Measurements from ENCODE around the gene RBM47. TPM values are rescaled to one million over a fixed set of nuclear protein-coding genes. Genes with fewer than 3 reads are reported as not detected.

Gene RBM47
- total RNA-seq, 1 donor, result 0.72 TPM

- TF ChIP-seq, protein P1, sequence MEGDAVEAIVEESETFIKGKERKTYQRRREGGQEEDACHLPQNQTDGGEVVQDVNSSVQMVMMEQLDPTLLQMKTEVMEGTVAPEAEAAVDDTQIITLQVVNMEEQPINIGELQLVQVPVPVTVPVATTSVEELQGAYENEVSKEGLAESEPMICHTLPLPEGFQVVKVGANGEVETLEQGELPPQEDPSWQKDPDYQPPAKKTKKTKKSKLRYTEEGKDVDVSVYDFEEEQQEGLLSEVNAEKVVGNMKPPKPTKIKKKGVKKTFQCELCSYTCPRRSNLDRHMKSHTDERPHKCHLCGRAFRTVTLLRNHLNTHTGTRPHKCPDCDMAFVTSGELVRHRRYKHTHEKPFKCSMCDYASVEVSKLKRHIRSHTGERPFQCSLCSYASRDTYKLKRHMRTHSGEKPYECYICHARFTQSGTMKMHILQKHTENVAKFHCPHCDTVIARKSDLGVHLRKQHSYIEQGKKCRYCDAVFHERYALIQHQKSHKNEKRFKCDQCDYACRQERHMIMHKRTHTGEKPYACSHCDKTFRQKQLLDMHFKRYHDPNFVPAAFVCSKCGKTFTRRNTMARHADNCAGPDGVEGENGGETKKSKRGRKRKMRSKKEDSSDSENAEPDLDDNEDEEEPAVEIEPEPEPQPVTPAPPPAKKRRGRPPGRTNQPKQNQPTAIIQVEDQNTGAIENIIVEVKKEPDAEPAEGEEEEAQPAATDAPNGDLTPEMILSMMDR (IDR thresholded peaks at IDR 0.05; ENCODE audit: insufficient read depth, low read length), result no peak
- no peak overlapping the region for H3K4me3 ChIP-seq (ENCODE audit: low read depth, low read length)
- DNase-seq (ENCODE audit: low read depth), result peak; percentile 85
These were observed 51.9 kb downstream of the RBM47 start for GRCh38 chr4:40577588-40578253.

DNA sequence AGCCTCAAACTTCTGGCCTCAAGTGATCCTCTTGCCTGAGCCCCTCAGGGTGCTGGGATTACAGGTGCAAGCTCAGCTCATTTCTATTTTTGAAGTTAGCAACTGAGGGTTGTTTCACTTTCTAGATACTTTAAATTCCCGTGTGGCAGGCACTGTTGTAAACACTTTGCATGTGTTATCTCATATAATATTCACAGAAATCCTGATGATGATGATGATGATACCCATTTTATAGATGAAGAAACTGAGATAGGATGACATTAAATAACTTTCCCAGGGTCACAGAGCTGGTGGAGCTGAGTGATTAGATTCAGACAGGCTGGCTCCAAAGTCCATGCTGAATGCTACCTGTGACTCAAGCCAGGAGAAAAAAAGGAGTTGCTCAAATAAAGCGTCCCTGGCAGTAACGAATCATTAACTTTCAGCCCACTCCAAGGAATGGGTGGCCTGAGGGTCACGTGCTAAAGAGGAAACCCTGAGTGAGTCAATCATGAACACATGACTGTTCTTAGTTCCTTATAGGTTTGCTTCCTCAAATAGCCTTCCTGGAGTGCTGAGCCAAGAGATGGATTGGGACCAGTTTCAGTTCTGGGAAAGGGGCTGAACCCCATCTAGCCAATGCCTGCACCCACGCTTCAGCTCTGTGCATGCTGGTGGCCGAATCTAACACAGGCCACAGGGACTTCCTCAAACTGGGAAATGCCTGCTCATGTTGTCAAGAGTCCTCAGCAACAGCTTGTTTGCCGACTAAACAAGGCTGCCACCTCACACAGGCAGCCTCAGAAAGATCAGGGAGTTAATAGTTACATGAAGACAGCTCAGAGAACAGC lies 52.8 kb downstream of the RBM47 start:
- peak; percentile 95 for DNase-seq (ENCODE audit: low read depth)
- H3K4me3 ChIP-seq (ENCODE audit: low read depth, low read length), result peak overlapping the region; percentile 42
- TF ChIP-seq, protein P1 (IDR thresholded peaks at IDR 0.05; ENCODE audit: insufficient read depth, low read length), result no peak

DNA sequence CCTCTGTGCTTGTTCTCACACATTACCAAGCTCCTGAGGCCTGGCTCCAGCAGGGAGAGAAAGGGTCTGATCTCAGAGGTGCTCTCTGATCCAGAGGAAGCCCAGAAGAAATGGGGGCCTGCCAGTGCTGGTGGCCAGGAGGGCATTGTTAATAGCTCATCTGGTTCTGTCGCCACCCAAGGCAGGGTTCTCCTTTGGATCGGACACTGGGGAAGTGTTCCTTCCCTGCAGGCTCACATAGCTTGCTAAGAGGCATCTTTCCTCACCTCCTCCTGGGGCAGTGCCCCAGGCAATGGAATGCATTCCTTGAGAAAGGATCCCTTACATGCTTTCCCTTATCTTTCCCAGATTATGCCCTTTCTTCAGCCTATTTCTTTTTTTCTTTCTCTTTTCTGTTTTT lies 53.8 kb downstream of the RBM47 start:
- peak; percentile 14 for DNase-seq (ENCODE audit: low read depth)
- no peak overlapping the region for H3K4me3 ChIP-seq (ENCODE audit: low read depth, low read length)
- TF ChIP-seq, protein P1 (IDR thresholded peaks at IDR 0.05; ENCODE audit: insufficient read depth, low read length), result no peak

DNA sequence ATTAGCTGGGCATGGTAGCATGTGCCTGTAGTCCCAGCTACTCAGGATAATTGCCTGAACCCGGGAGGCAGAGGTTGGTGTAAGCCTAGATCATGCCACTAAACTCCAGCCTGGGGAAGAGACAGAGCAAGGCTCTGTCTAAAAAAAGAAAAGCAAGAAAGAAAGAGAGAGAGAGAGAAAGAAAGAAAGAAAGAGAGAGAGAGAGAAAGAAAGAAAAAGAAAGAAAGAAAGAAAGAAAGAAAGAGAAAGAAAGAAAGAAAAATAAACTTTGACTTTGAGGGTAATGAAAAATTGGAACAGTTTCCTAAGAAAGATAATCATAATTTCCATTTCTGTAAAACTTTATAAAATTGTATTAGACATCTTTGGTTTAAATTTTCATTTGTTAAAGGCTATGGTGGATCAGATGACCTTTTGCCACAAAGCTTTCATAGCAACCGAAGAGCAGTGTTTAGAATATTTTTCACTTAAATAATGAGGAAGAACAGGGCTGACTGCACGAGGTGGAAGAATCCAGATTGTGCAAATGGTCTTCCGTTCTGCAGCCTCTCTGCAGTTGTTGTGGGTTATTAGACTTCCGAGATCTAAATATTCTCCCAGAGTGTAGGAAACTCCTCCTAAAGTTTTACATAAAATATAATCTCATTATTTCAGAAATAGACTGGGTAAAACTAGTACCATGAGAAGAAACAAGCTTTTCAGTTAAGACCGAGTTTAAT lies 55.9 kb downstream of the RBM47 start:
- TF ChIP-seq, protein P1 (IDR thresholded peaks at IDR 0.05; ENCODE audit: insufficient read depth, low read length), result no peak
- no peak overlapping the region for H3K4me3 ChIP-seq (ENCODE audit: low read depth, low read length)
- peak; percentile 35 for DNase-seq (ENCODE audit: low read depth)

- no peak overlapping the region for H3K4me3 ChIP-seq (ENCODE audit: low read depth, low read length)
- DNase-seq (ENCODE audit: low read depth), result no peak
- TF ChIP-seq, protein P1 (IDR thresholded peaks at IDR 0.05; ENCODE audit: insufficient read depth, low read length), result no peak
These were observed 56.9 kb downstream of the RBM47 start for GRCh38 chr4:40572692-40573310.

DNA sequence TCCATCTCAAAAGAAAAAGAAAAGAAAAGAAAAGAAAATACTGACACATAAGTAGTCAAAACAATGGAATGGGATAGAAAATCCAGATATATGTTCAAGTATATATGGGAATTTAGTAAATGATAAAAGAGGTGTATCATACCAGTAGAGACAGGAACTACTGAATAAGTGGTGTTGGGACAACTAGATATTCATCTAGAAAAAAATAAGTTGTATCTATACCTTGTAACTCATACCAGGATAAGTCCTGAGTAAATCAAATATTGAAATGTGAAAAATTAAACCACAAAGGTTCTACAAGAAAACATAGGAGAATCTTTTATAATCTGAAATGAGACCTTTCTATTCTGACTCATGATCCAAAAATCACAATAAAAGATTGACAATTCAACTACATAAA lies 58.5 kb downstream of the RBM47 start:
- TF ChIP-seq, protein P1 (IDR thresholded peaks at IDR 0.05; ENCODE audit: insufficient read depth, low read length), result no peak

More for the DNA sequence above, 58.5 kb downstream of the RBM47 start:
- no peak overlapping the region for H3K4me3 ChIP-seq (ENCODE audit: low read depth, low read length)
- no peak for DNase-seq (ENCODE audit: low read depth)

Data from fibroblast of the aortic adventitia (primary cell).